H1 (cell line): Measurements from ENCODE around the gene MTARC1. TPM values are rescaled to one million over a fixed set of nuclear protein-coding genes. Genes with fewer than 3 reads are reported as not detected.

Source experiments
- CTCF ChIA-PET: fragments of 300-600 bp; sonication (Branson Sonifier 250); formaldehyde crosslinking; loops from one replicate; lab custom pipeline; 2021; ENCODE audit not compliant: partially characterized antibody; lab: Charles Lee
- POLR2A ChIA-PET: fragments of 300-600 bp; sonication (Branson Sonifier 250); formaldehyde crosslinking; loops from one replicate; lab custom pipeline; 2021; ENCODE audit warnings: inconsistent platforms; ENCODE audit not compliant: partially characterized antibody; lab: Charles Lee
- DNase-seq, 2 experiments: peaks; one replicate each; pipeline versions ENCODE4 v3.0.0 to v3.0.0-alpha.2; 2010 to 2022; ENCODE audit warnings: low spot score in 2 of 2, low read depth in 1 of 2, mixed read lengths in 1 of 2
- FAIRE-seq: peaks from 2 replicates; lab custom pipeline; 2011; peaks lifted over from hg19 to GRCh38; lab: Jason Lieb, UNC
- H2AFZ ChIP-seq: 2 replicates; pipeline ENCODE4 v1.8.1; 2012; ENCODE audit warnings: low read length, inconsistent platforms
- H2AK5ac ChIP-seq: 2 replicates; pipeline ENCODE4 v1.6.1; 2013; ENCODE audit warnings: low read depth, low read length
- H2BK120ac ChIP-seq: replicated peaks from 2 replicates; pipeline ENCODE3; 2013; ENCODE audit warnings: low read depth, low read length, inconsistent platforms
- H2BK12ac ChIP-seq: 2 replicates; pipeline ENCODE4 v1.6.1; 2013; ENCODE audit warnings: low read depth, low read length
- H2BK15ac ChIP-seq: 2 replicates; pipeline ENCODE4 v1.6.1; 2013; ENCODE audit warnings: low read length
- H2BK20ac ChIP-seq: 2 replicates; pipeline ENCODE4 v1.6.1; 2013; ENCODE audit warnings: low read length
- H2BK5ac ChIP-seq: 2 replicates; pipeline ENCODE4 v1.6.1; 2013; ENCODE audit warnings: low read depth, low read length
- H3K14ac ChIP-seq: 2 replicates; pipeline ENCODE4 v1.6.1; 2013; ENCODE audit warnings: inconsistent platforms; ENCODE audit not compliant: insufficient read length
- H3K18ac ChIP-seq: 2 replicates; pipeline ENCODE4 v1.6.1; 2013; ENCODE audit warnings: low read length; ENCODE audit errors: extremely low read depth
- H3K23ac ChIP-seq: 2 replicates; pipeline ENCODE4 v1.6.1; 2013; ENCODE audit warnings: inconsistent platforms; ENCODE audit not compliant: insufficient read length
- H3K23me2 ChIP-seq: 2 replicates; pipeline ENCODE4 v1.6.1; 2013; ENCODE audit warnings: low read depth, low read length
- H3K27ac ChIP-seq: 2 replicates; pipeline ENCODE4 v1.6.1; 2011; ENCODE audit warnings: low read depth, low read length, inconsistent platforms
- H3K27me3 ChIP-seq, 4 experiments: replicated peaks in 1 of 4; 1 replicate in 1 of 4; 2 replicates in 3 of 4; pipeline versions ENCODE4 v1.6.1 to v1.8.1; 2011 to 2013; ENCODE audit warnings: low read length in 3 of 4, mild to moderate bottlenecking in 3 of 4, inconsistent platforms in 2 of 4, mixed read lengths in 2 of 4, moderate library complexity in 1 of 4; ENCODE audit not compliant: control insufficient read depth in 3 of 4, insufficient read depth in 3 of 4; ENCODE audit errors: extremely low read depth in 1 of 4
- H3K36me3 ChIP-seq, 4 experiments: 2 replicates each; pipeline versions ENCODE4 v1.6.1 to v1.8.1; 2011 to 2013; ENCODE audit warnings: mild to moderate bottlenecking in 4 of 4, low read length in 3 of 4, moderate library complexity in 2 of 4, control low read depth in 1 of 4, inconsistent platforms in 1 of 4; ENCODE audit not compliant: insufficient read depth in 4 of 4, control insufficient read depth in 2 of 4
- H3K4ac ChIP-seq: replicated peaks from 2 replicates; pipeline ENCODE3; 2013; ENCODE audit warnings: low read length, low read depth, mixed read lengths, inconsistent platforms; ENCODE audit not compliant: insufficient read length
- H3K4me1 ChIP-seq, 4 experiments: replicated peaks in 1 of 4; 1 replicate in 1 of 4; 2 replicates in 3 of 4; pipeline versions ENCODE4 v1.6.1 to v1.8.1; 2011 to 2013; ENCODE audit warnings: low read length in 3 of 4, inconsistent platforms in 2 of 4, mixed read lengths in 1 of 4; ENCODE audit not compliant: insufficient read depth in 4 of 4, control insufficient read depth in 3 of 4
- H3K4me2 ChIP-seq, 2 experiments: 2 replicates each; pipeline versions ENCODE4 v1.6.1 to v1.8.1; 2011 to 2013; ENCODE audit warnings: low read depth in 2 of 2, low read length in 2 of 2, control low read depth in 1 of 2, inconsistent platforms in 1 of 2, mild to moderate bottlenecking in 1 of 2; ENCODE audit not compliant: insufficient read depth in 1 of 2
- H3K4me3 ChIP-seq, 4 experiments: fragments of 200-600, 300-600 bp in 1 of 4; sonication (generic), shearing (Covaris generic), sonication (Bioruptor Twin) in 1 of 4; 2 replicates each; pipeline versions ENCODE4 v1.5.1 to v1.8.1; 2011 to 2016; ENCODE audit warnings: low read length in 4 of 4, low read depth in 3 of 4, control low read depth in 2 of 4, inconsistent platforms in 2 of 4, mild to moderate bottlenecking in 2 of 4, mixed read lengths in 1 of 4, moderate library complexity in 1 of 4; ENCODE audit not compliant: insufficient read depth in 2 of 4; ENCODE audit errors: extremely low read depth in 1 of 4
- H3K56ac ChIP-seq: replicated peaks from 2 replicates; pipeline ENCODE3; 2013; ENCODE audit warnings: low read depth, mild to moderate bottlenecking, mixed read lengths, low read length, inconsistent platforms; ENCODE audit not compliant: insufficient read length
- H3K79me1 ChIP-seq: 2 replicates; pipeline ENCODE4 v1.6.1; 2013; ENCODE audit warnings: low read depth, low read length, control low read depth
- H3K79me2 ChIP-seq, 2 experiments: 2 replicates each; pipeline versions ENCODE4 v1.6.1 to v1.8.1; 2012 to 2013; ENCODE audit warnings: low read length in 2 of 2, mild to moderate bottlenecking in 2 of 2, inconsistent platforms in 1 of 2; ENCODE audit not compliant: insufficient read depth in 2 of 2, control insufficient read depth in 1 of 2
- H3K9ac ChIP-seq, 4 experiments: replicated peaks in 1 of 4; 1 replicate in 1 of 4; 2 replicates in 3 of 4; pipeline versions ENCODE4 v1.6.1 to v1.8.1; 2011 to 2013; ENCODE audit warnings: low read depth in 3 of 4, low read length in 3 of 4, control low read depth in 2 of 4, mild to moderate bottlenecking in 2 of 4, moderate library complexity in 2 of 4, inconsistent platforms in 1 of 4; ENCODE audit errors: extremely low read depth in 1 of 4
- H3K9me3 ChIP-seq, 2 experiments: 2 replicates each; pipeline versions ENCODE4 v1.6.1 to v1.8.1; 2012 to 2013; ENCODE audit warnings: mild to moderate bottlenecking in 2 of 2, moderate library complexity in 2 of 2, control low read depth in 1 of 2, inconsistent platforms in 1 of 2, low read depth in 1 of 2, low read length in 1 of 2, mixed read lengths in 1 of 2; ENCODE audit not compliant: insufficient read depth in 2 of 2
- H4K20me1 ChIP-seq, 2 experiments: replicated peaks in 1 of 2; 2 replicates each; pipeline versions ENCODE3 to v1.8.1; 2011 to 2013; ENCODE audit warnings: inconsistent platforms in 2 of 2, low read length in 2 of 2, mild to moderate bottlenecking in 1 of 2; ENCODE audit not compliant: insufficient read depth in 2 of 2, control insufficient read depth in 1 of 2
- H4K5ac ChIP-seq: 2 replicates; pipeline ENCODE4 v1.6.1; 2013; ENCODE audit warnings: low read length, low read depth, mixed read lengths, inconsistent platforms; ENCODE audit not compliant: insufficient read length
- H4K8ac ChIP-seq: 2 replicates; pipeline ENCODE4 v1.8.0; 2013; ENCODE audit warnings: mild to moderate bottlenecking, moderate library complexity, low read length, inconsistent platforms; ENCODE audit not compliant: insufficient read depth; ENCODE audit errors: extremely low read depth
- H4K91ac ChIP-seq: replicated peaks from 2 replicates; pipeline ENCODE3; 2013; ENCODE audit warnings: low read length, mixed read lengths, inconsistent platforms; ENCODE audit not compliant: insufficient read length
- GABPA ChIP-seq: IDR thresholded peaks from 2 replicates; pipeline ENCODE4 v1.6.1; 2011; ENCODE audit warnings: mild to moderate bottlenecking, low read length, moderate library complexity, borderline replicate concordance; ENCODE audit not compliant: insufficient read depth
- WGBS, 2 experiments: shearing (Covaris generic) in 1 of 2; methylation state at CpG; one replicate each; pipeline versions ENCODE4 v1.1.6 to v1.1.7; 2013 to 2015; ENCODE audit warnings: low lambda C conversion rate in 2 of 2, mixed read lengths in 2 of 2, inconsistent platforms in 1 of 2, low coverage in 1 of 2, missing lambda C conversion rate in 1 of 2; ENCODE audit not compliant: insufficient replicate concordance in 2 of 2, insufficient coverage in 1 of 2, insufficient read length in 1 of 2; ENCODE audit errors: extremely low coverage in 1 of 2, missing lambda C conversion rate in 1 of 2; 5-methylcytosine and 5-hydroxymethylcytosine counted together
- polyA plus RNA-seq, 7 experiments: library from polyadenylated mRNA; depleted of rRNA in 3 of 7; stranded (reverse) in 5 of 7; unstranded in 2 of 7; fragments of >200 nt in 5 of 7; fragments of 200-250 nt in 2 of 7; gene quantifications; 1 replicate in 5 of 7; 2 replicates in 1 of 7; 4 replicates in 1 of 7; pipeline versions ENCODE4 v1.2.1 to v1.2.3, GENCODE V29; 2011 to 2013; ENCODE audit warnings: missing spikeins in 2 of 7, mixed read lengths in 2 of 7
- total RNA-seq: library from RNA; stranded (reverse); fragmentation: NEBNext Ultra II Directional; extraction: Animal tissue kit (Norgen Biotek cat#: 25700); gene quantifications from 2 replicates; pipeline ENCODE4 v1.2.1, GENCODE V29; 2021

MTARC1 gene
- total and polyA plus RNA-seq, 2 of the 8 experiments (the other 6 are each of a cell fraction or from before 2014, with no cell fraction given): 17.2 to 46.2 TPM

GRCh38 chr1:220755309-220755708 is 31.4 kb upstream of the MTARC1 start:
- Histone ChIP-seq H3K9me3 (no peaks in the 10 kb centered on the region), H4K8ac (no peak overlapping the region), H3K9ac (no peak overlapping the region), H4K91ac (no peak overlapping the region), H3K14ac (no peak overlapping the region), H3K18ac (no peak overlapping the region), H4K5ac (no peak overlapping the region), H3K4me3 (no peak overlapping the region), H3K56ac (no peak overlapping the region), H3K27me3 (no peaks in the 10 kb centered on the region), H2AFZ (no peak overlapping the region), H3K27ac (no peak overlapping the region), H2BK20ac (no peak overlapping the region), H3K23ac (no peak overlapping the region), H2AK5ac (no peak overlapping the region), H3K4ac (no peak overlapping the region), H3K4me1 (peaks cover 0 to 2% (median 2%) of the 10 kb centered on the region in 4 experiments; a peak in 2 of 7 replicates), H4K20me1 (no peaks in the 10 kb centered on the region), H3K36me3 (no peaks in the 10 kb centered on the region; a peak in 1 of 8 replicates), H2BK12ac (no peak overlapping the region), H3K23me2 (no peaks in the 10 kb centered on the region), H3K79me1 (no peaks in the 10 kb centered on the region), H2BK5ac (no peak overlapping the region), H3K4me2 (no peak overlapping the region), H2BK15ac (no peak overlapping the region), H2BK120ac (no peak overlapping the region), H3K79me2 (peaks cover 0 to 7% of the 10 kb centered on the region in 2 experiments; a peak in 1 of 4 replicates)
- ChIA-PET POLR2A (no interaction called here), CTCF (interaction anchor here (1.7 kb wide), 1 partner anchor 21 kb away, joined by 4 read pairs; no protein-coding TSS in a partner anchor)
- FAIRE-seq: no peak
- no peak for TF ChIP-seq GABPA
- DNase-seq: no peak
- WGBS, 2 experiments: 93% methylated on average over 6 of the region's 6 CpGs; no CpG with 5 or more reads in 1 of the 2 experiments
